ENCODE data around the gene NUMA1.

NUMA1 gene

GRCh38 chr11:72102162-72102561 is 21.8 kb upstream of the NUMA1 start:
- TF ChIP-seq EZH2phosphoT487 (IDR thresholded peaks at IDR 0.05; ENCODE audit: borderline replicate concordance, low read length): no peak
- no peak for TF ChIP-seq CTCF (IDR thresholded peaks at IDR 0.05; ENCODE audit: low read depth, low read length, poor library complexity, severe bottlenecking)
- H3K4me1 ChIP-seq (ENCODE audit: control insufficient read depth, low read length): peaks cover 26% of the 10 kb centered on the region
- H3K4me3 ChIP-seq (ENCODE audit: low read length): peak overlapping the region; percentile 89
- H3K36me3 ChIP-seq (ENCODE audit: control insufficient read depth, low read length): peaks cover 60% of the 10 kb centered on the region
- no peaks in the 10 kb centered on the region for H3K9me3 ChIP-seq (ENCODE audit: control insufficient read depth, insufficient read depth, low read length)
- peak overlapping the region; percentile 77 for H3K27ac ChIP-seq (ENCODE audit: low read depth, low read length)
- H3K9me2 ChIP-seq (replicated peaks; ENCODE audit: control insufficient read depth, low read length): no peaks in the 10 kb centered on the region
- H3K4me2 ChIP-seq (ENCODE audit: low read length): peak overlapping the region; percentile 81
- no peaks in the 10 kb centered on the region for H4K20me1 ChIP-seq (ENCODE audit: control insufficient read depth, insufficient read depth, low read depth, low read length)
- H3F3A ChIP-seq (ENCODE audit: control insufficient read depth, insufficient read depth): peaks cover 5% of the 10 kb centered on the region; the same call in 1 of the 2 replicates
- peaks cover 40% of the 10 kb centered on the region for H3K79me2 ChIP-seq (ENCODE audit: control insufficient read depth, low read length)
- no peaks in the 10 kb centered on the region for H3K27me3 ChIP-seq (ENCODE audit: control insufficient read depth, low read length)

GRCh38 chr11:72100462-72100861 is 20.1 kb upstream of the NUMA1 start:
- Histone ChIP-seq H3K9me3 (ENCODE audit: control insufficient read depth, insufficient read depth, low read length) (no peaks in the 10 kb centered on the region), H4K20me1 (ENCODE audit: control insufficient read depth, insufficient read depth, low read depth, low read length) (no peaks in the 10 kb centered on the region), H3K36me3 (ENCODE audit: control insufficient read depth, low read length) (peaks cover 68% of the 10 kb centered on the region), H3K27ac (ENCODE audit: low read depth, low read length) (no peak overlapping the region), H3K9me2 (replicated peaks; ENCODE audit: control insufficient read depth, low read length) (no peaks in the 10 kb centered on the region), H3K79me2 (ENCODE audit: control insufficient read depth, low read length) (peaks cover 40% of the 10 kb centered on the region), H3K27me3 (ENCODE audit: control insufficient read depth, low read length) (no peaks in the 10 kb centered on the region), H3K4me3 (ENCODE audit: low read length) (no peak overlapping the region), H3K4me1 (ENCODE audit: control insufficient read depth, low read length) (peaks cover 26% of the 10 kb centered on the region), H3K4me2 (ENCODE audit: low read length) (peak overlapping the region; percentile 81; the same call in 1 of the 2 replicates), H3F3A (ENCODE audit: control insufficient read depth, insufficient read depth) (peaks cover 3% of the 10 kb centered on the region; the same call in 1 of the 2 replicates)
- TF ChIP-seq EZH2phosphoT487 (IDR thresholded peaks at IDR 0.05; ENCODE audit: borderline replicate concordance, low read length): no peak
- no peak for TF ChIP-seq CTCF (IDR thresholded peaks at IDR 0.05; ENCODE audit: low read depth, low read length, poor library complexity, severe bottlenecking)

- H3K27ac ChIP-seq (ENCODE audit: low read depth, low read length): no peak overlapping the region
- no peaks in the 10 kb centered on the region for H4K20me1 ChIP-seq (ENCODE audit: control insufficient read depth, insufficient read depth, low read depth, low read length)
- peaks cover 3% of the 10 kb centered on the region; the same call in 1 of the 2 replicates for H3F3A ChIP-seq (ENCODE audit: control insufficient read depth, insufficient read depth)
- H3K4me2 ChIP-seq (ENCODE audit: low read length): no peak overlapping the region
- TF ChIP-seq CTCF (IDR thresholded peaks at IDR 0.05; ENCODE audit: low read depth, low read length, poor library complexity, severe bottlenecking) (no peak), EZH2phosphoT487 (IDR thresholded peaks at IDR 0.05; ENCODE audit: borderline replicate concordance, low read length) (no peak)
- peaks cover 40% of the 10 kb centered on the region for H3K79me2 ChIP-seq (ENCODE audit: control insufficient read depth, low read length)
- no peaks in the 10 kb centered on the region for H3K9me2 ChIP-seq (replicated peaks; ENCODE audit: control insufficient read depth, low read length)
- peaks cover 72% of the 10 kb centered on the region for H3K36me3 ChIP-seq (ENCODE audit: control insufficient read depth, low read length)
- no peak overlapping the region for H3K4me3 ChIP-seq (ENCODE audit: low read length)
- H3K4me1 ChIP-seq (ENCODE audit: control insufficient read depth, low read length): peaks cover 26% of the 10 kb centered on the region
- H3K9me3 ChIP-seq (ENCODE audit: control insufficient read depth, insufficient read depth, low read length): no peaks in the 10 kb centered on the region
- no peaks in the 10 kb centered on the region for H3K27me3 ChIP-seq (ENCODE audit: control insufficient read depth, low read length)
Observed at GRCh38 chr11:72100009-72100408, 19.7 kb upstream of the NUMA1 start.

Measured in DOHH2 (cell line).